ENCODE results near the gene PTPN1. TPM values are rescaled to one million over a fixed set of nuclear protein-coding genes. Genes with fewer than 3 reads are reported as not detected.

The PTPN1 gene
- total and polyA plus RNA-seq, 2 of the 13 experiments (the other 11 are each of a cell fraction or from before 2014, with no cell fraction given) = 17.7 to 37.2 TPM

- TF ChIP-seq ZNF879 (CRISPR knock-in tag; IDR thresholded peaks at IDR 0.05) (no peak), ZBED4 (CRISPR knock-in tag; IDR thresholded peaks at IDR 0.05; ENCODE audit: borderline replicate concordance) (peak; percentile 77; the same call in 1 of the 2 replicates), ZNF501 (CRISPR knock-in tag; IDR thresholded peaks at IDR 0.05) (peak; percentile 62; the same call in 1 of the 2 replicates), ZNF547 (CRISPR knock-in tag; IDR thresholded peaks at IDR 0.05) (no peak), CBX2 (IDR thresholded peaks at IDR 0.05; ENCODE audit: low read depth, low read length) (no peak), CBX2 (CRISPR knock-in tag; IDR thresholded peaks at IDR 0.05; ENCODE audit: low read depth) (no peak), GMEB2 (CRISPR knock-in tag; IDR thresholded peaks at IDR 0.05; ENCODE audit: low read depth) (no peak), ZMYM2 (CRISPR knock-in tag; IDR thresholded peaks at IDR 0.05) (0 out of 2 replicates have a peak, but pooled peaks have one; percentile 61), KDM4B (CRISPR knock-in tag; IDR thresholded peaks at IDR 0.05) (no peak), ETV5 (CRISPR knock-in tag; IDR thresholded peaks at IDR 0.05; ENCODE audit: borderline replicate concordance) (peak; percentile 87), PCBP1 (IDR thresholded peaks at IDR 0.05; ENCODE audit: borderline replicate concordance, low read depth, low read length) (no peak; the same call in 1 of the 2 replicates), ZKSCAN1 (IDR thresholded peaks at IDR 0.05; ENCODE audit: low read length) (no peak), KLF16 (CRISPR knock-in tag; IDR thresholded peaks at IDR 0.05) (0 out of 4 replicates have a peak, but pooled peaks of 1 of the 2 experiments have one; percentile 45), TRAFD1 (CRISPR knock-in tag; IDR thresholded peaks at IDR 0.05; ENCODE audit: borderline replicate concordance) (no peak), ZBTB7A (CRISPR knock-in tag; IDR thresholded peaks at IDR 0.05) (no peak), RARG (CRISPR knock-in tag; IDR thresholded peaks at IDR 0.05; ENCODE audit: low read depth) (no peak), ZNF674 (CRISPR knock-in tag; IDR thresholded peaks at IDR 0.05; ENCODE audit: low read depth) (no peak), ZNF616 (CRISPR knock-in tag; IDR thresholded peaks at IDR 0.05; ENCODE audit: low read depth) (no peak), MXD3 (CRISPR knock-in tag; IDR thresholded peaks at IDR 0.05) (no peak), GTF2F1 (IDR thresholded peaks at IDR 0.05; ENCODE audit: low read length) (no peak), BCL6 (CRISPR knock-in tag; IDR thresholded peaks at IDR 0.05) (no peak)
- TF ChIP-seq, protein P1, sequence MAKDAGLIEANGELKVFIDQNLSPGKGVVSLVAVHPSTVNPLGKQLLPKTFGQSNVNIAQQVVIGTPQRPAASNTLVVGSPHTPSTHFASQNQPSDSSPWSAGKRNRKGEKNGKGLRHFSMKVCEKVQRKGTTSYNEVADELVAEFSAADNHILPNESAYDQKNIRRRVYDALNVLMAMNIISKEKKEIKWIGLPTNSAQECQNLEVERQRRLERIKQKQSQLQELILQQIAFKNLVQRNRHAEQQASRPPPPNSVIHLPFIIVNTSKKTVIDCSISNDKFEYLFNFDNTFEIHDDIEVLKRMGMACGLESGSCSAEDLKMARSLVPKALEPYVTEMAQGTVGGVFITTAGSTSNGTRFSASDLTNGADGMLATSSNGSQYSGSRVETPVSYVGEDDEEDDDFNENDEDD (CRISPR knock-in tag; IDR thresholded peaks at IDR 0.05; ENCODE audit: borderline replicate concordance) = no peak; the same call in 1 of the 2 replicates
Observed at GRCh38 chr20:50625986-50626677, 115.9 kb downstream of the PTPN1 start (continued).
